SK-N-SH treated with all-trans-retinoic acid at 6 μM for 48 hours (cell line): ENCODE results near the gene LSM3.

Experiments used
- ATAC-seq: fragments of 200-7000 bp; cut with Tn5 transposase; 3 replicates; pipeline ENCODE4 v1.9.1; 2020; ENCODE audit warnings: mild to moderate bottlenecking, moderate library complexity
- ARNTL ChIP-seq: fragments of 450-650 bp; formaldehyde crosslinking; IDR thresholded peaks from 2 replicates; pipeline ENCODE4 v1.5.0; 2020; ENCODE audit warnings: low read depth, mild to moderate bottlenecking, moderate library complexity, borderline replicate concordance
- BACH2 ChIP-seq: fragments of 250-450 bp; sonication (Bioruptor Pico); IDR thresholded peaks from 2 replicates; pipeline ENCODE4 v1.9.0; 2021; ENCODE audit warnings: mild to moderate bottlenecking, borderline replicate concordance
- CREB5 ChIP-seq: fragments of 250-450 bp; sonication (Bioruptor Pico); IDR thresholded peaks from 2 replicates; pipeline ENCODE4 v1.5.1; 2020; ENCODE audit warnings: low read depth, mild to moderate bottlenecking, moderate library complexity
- CSDC2 ChIP-seq: fragments of 250-450 bp; sonication (Bioruptor Pico); IDR thresholded peaks from 2 replicates; pipeline ENCODE4 v1.5.0; 2020; ENCODE audit warnings: mild to moderate bottlenecking, moderate library complexity
- CSRNP3 ChIP-seq: fragments of 250-450 bp; sonication (Bioruptor Pico); IDR thresholded peaks from 2 replicates; pipeline ENCODE4 v1.5.1; 2021; ENCODE audit warnings: mild to moderate bottlenecking, moderate library complexity
- ESRRG ChIP-seq: fragments of 250-450 bp; sonication (Bioruptor Pico); IDR thresholded peaks from 2 replicates; pipeline ENCODE4 v1.6.1; 2021; ENCODE audit warnings: mild to moderate bottlenecking
- GLIS3 ChIP-seq: fragments of 250-450 bp; sonication (Bioruptor Pico); IDR thresholded peaks from 2 replicates; pipeline ENCODE4 v1.5.0; 2020; ENCODE audit warnings: mild to moderate bottlenecking, moderate library complexity
- ISL1 ChIP-seq: fragments of 250-450 bp; sonication (Bioruptor Pico); IDR thresholded peaks from 2 replicates; pipeline ENCODE4 v2.1.2; 2022; ENCODE audit warnings: mild to moderate bottlenecking, moderate library complexity
- OSR1 ChIP-seq: fragments of 250-450 bp; sonication (Bioruptor Pico); IDR thresholded peaks from 2 replicates; pipeline ENCODE4 v1.8.0; 2022; ENCODE audit warnings: moderate library complexity, mild to moderate bottlenecking, inconsistent platforms
- PATZ1 ChIP-seq: fragments of 250-450 bp; sonication (Bioruptor Pico); IDR thresholded peaks from 2 replicates; pipeline ENCODE4 v1.8.0; 2020; ENCODE audit warnings: mild to moderate bottlenecking, moderate library complexity, borderline replicate concordance
- POU6F1 ChIP-seq: fragments of 250-450 bp; sonication (Bioruptor Pico); IDR thresholded peaks from 2 replicates; pipeline ENCODE4 v1.8.0; 2021; ENCODE audit warnings: low read depth, mild to moderate bottlenecking, moderate library complexity, borderline replicate concordance
- PPARA ChIP-seq: fragments of 250-450 bp; sonication (Bioruptor Pico); IDR thresholded peaks from 2 replicates; pipeline ENCODE4 v1.5.0; 2020; ENCODE audit warnings: mild to moderate bottlenecking, borderline replicate concordance
- TOX ChIP-seq: fragments of 250-450 bp; sonication (Bioruptor Pico); IDR thresholded peaks from 2 replicates; pipeline ENCODE4 v1.8.0; 2021; ENCODE audit warnings: mild to moderate bottlenecking, moderate library complexity, borderline replicate concordance
- TSHZ2 ChIP-seq: fragments of 250-450 bp; sonication (Bioruptor Pico); IDR thresholded peaks from 2 replicates; pipeline ENCODE4 v1.5.0; 2020; ENCODE audit warnings: mild to moderate bottlenecking, moderate library complexity
- ZFP3 ChIP-seq: fragments of 250-450 bp; sonication (Bioruptor Pico); IDR thresholded peaks from 2 replicates; pipeline ENCODE4 v1.5.0; 2020; ENCODE audit warnings: mild to moderate bottlenecking, moderate library complexity
- ZFP30 ChIP-seq: fragments of 450-650 bp; formaldehyde crosslinking; IDR thresholded peaks from 2 replicates; pipeline ENCODE4 v1.5.0; 2022; ENCODE audit warnings: mild to moderate bottlenecking, moderate library complexity
- ZNF565 ChIP-seq: fragments of 450-650 bp; formaldehyde crosslinking; conservative IDR thresholded peaks from 2 replicates; pipeline ENCODE4 v1.5.0; 2020; ENCODE audit warnings: low read depth, mild to moderate bottlenecking, moderate library complexity
- ZNF70 ChIP-seq: fragments of 450-650 bp; formaldehyde crosslinking; IDR thresholded peaks from 2 replicates; pipeline ENCODE4 v1.5.0; 2020; ENCODE audit warnings: mild to moderate bottlenecking, moderate library complexity

LSM3 gene

GRCh38 chr3:14244521-14245247 lies 66.1 kb downstream of the LSM3 start:
- no peak for ATAC-seq
- TF ChIP-seq POU6F1 (CRISPR knock-in tag) (no peak), BACH2 (CRISPR knock-in tag) (no peak), GLIS3 (CRISPR knock-in tag) (no peak), TOX (CRISPR knock-in tag) (no peak), CREB5 (CRISPR knock-in tag) (no peak), ISL1 (CRISPR knock-in tag) (no peak), PPARA (CRISPR knock-in tag) (no peak), TSHZ2 (CRISPR knock-in tag) (no peak), ESRRG (CRISPR knock-in tag) (no peak)

- no peak for ATAC-seq
- TF ChIP-seq PATZ1 (CRISPR knock-in tag) (no peak), ZFP30 (CRISPR knock-in tag) (no peak), BACH2 (CRISPR knock-in tag) (no peak), GLIS3 (CRISPR knock-in tag) (no peak), ZNF70 (CRISPR knock-in tag) (no peak)
- TF ChIP-seq, all 23 proteins: peak for 0
These were observed 66.6 kb downstream of the LSM3 start for GRCh38 chr3:14245248-14245639.

GRCh38 chr3:14245822-14246221 lies 67.2 kb downstream of the LSM3 start:
- TF ChIP-seq BACH2 (CRISPR knock-in tag), result no peak
- no peak for TF ChIP-seq OSR1 (CRISPR knock-in tag)
- TF ChIP-seq ZFP3 (CRISPR knock-in tag), result no peak
- ATAC-seq, result no peak

GRCh38 chr3:14246414-14246813 lies 67.8 kb downstream of the LSM3 start:
- ATAC-seq, result no peak
- TF ChIP-seq POU6F1 (CRISPR knock-in tag) (no peak), ARNTL (CRISPR knock-in tag) (no peak), GLIS3 (CRISPR knock-in tag) (no peak), CSDC2 (no peak), CREB5 (CRISPR knock-in tag) (no peak), PPARA (CRISPR knock-in tag) (no peak), ZNF565 (no peak), ISL1 (CRISPR knock-in tag) (no peak), CSRNP3 (CRISPR knock-in tag) (no peak), PATZ1 (CRISPR knock-in tag) (no peak), TOX (CRISPR knock-in tag) (no peak), ZFP30 (CRISPR knock-in tag) (no peak), ESRRG (CRISPR knock-in tag) (no peak)
